PFSK-1 (cell line): Measurements from ENCODE around the gene CYSLTR2.

Experiments
- POLR2AphosphoS5 ChIP-seq: IDR thresholded peaks from 2 replicates; pipeline ENCODE4 v1.6.1; 2012; ENCODE audit warnings: low read depth, mild to moderate bottlenecking, control low read depth, low read length, moderate library complexity
- TAF1 ChIP-seq: IDR thresholded peaks from 2 replicates; pipeline ENCODE4 v1.6.1; 2012; ENCODE audit warnings: low read length, control low read depth, borderline replicate concordance; ENCODE audit not compliant: insufficient read depth

DNA sequence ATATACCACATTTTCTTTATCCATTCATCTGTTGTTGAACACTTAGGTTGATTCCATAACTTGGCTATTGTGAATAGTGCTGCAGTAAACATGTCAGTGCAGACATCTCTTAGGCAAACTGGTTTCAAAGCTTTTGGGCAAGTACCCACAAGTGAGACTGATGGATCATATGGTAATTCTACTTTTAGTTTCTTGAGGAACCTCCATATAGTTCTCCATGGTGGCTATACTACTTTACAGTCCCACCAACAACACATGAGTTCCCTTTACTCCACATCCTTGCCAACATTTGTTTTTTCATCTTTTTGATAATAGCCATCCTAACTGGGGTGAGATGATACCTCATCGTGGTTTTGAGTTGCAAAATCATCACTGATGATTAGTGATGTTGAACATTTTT lies 8.5 kb downstream of the CYSLTR2 start:
- no peak for TF ChIP-seq POLR2AphosphoS5
- TF ChIP-seq TAF1 = no peak
